Measurements from ENCODE around the gene ABLIM3.

ABLIM3 gene

GRCh38 chr5:149195337-149195887, 54.1 kb downstream of the ABLIM3 start:
- no peak for DNase-seq

GRCh38 chr5:149195962-149196361, 54.7 kb downstream of the ABLIM3 start:
- DNase-seq: no peak

DNA sequence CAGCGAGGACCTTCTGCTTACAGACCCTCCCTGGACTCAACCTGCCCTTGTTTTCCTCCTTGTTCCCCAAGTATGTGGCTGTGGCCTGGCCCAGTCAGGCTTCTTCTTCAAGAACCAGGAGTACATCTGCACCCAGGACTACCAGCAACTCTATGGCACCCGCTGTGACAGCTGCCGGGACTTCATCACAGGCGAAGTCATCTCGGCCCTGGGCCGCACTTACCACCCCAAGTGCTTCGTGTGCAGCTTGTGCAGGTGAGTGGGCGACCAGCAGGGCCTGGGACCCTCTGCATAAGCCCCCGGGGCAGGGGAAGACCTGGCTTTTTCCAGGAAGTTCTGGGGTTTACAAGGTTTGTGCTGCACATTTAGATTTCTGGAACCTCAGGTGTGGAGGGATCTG, 56.9 kb downstream of the ABLIM3 start:
- DNase-seq: no peak

- no peak for DNase-seq
Measured at GRCh38 chr5:149200355-149200754, 59.1 kb downstream of the ABLIM3 start.

DNA sequence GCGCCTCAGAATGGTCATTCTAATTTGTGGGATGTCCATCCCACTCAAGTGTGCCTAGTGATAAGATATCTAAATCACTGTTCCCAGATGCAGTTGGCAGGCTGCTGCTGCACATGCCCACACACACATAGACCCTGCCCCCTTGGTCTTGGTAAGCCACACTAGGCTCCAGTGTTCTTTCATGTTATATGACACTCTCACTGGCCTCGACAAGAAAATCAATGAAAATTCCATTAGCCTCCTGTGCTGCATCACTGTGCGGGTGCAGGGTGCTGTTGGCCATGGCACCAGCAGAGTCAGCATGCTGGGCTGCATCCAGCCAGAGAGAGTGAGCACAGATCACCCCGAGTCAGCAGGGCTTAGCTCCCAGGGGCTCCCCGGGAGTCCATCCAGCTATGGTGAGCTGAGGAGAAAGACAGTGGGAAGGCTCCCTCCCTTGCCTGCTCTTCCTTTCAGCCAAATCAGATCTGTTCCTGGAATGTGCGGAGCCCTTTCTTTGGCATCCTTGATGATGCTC, 59.9 kb downstream of the ABLIM3 start:
- DNase-seq: no peak

DNA sequence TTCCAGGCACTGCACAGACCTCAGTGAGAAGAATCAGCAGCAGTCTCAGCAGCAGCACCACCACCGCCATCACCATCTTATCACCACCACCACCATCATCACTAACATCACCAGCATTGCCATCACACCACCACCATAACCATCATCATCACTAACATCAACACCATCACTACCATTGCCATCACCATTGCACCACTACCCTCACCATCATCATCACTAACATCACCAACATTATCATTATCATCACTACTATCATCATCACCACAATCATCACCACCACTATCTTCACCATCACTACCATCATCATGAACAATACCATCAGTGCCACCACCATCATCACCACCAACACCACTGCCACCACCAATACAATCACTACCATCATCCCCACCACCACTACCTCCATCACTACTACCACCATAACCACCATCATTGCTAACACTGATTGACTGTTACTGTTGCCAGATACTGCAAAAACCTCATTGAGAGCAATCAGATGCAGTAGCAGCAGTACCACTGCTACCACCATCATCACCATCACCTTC, 61.7 kb downstream of the ABLIM3 start:
- DNase-seq: no peak

DNA sequence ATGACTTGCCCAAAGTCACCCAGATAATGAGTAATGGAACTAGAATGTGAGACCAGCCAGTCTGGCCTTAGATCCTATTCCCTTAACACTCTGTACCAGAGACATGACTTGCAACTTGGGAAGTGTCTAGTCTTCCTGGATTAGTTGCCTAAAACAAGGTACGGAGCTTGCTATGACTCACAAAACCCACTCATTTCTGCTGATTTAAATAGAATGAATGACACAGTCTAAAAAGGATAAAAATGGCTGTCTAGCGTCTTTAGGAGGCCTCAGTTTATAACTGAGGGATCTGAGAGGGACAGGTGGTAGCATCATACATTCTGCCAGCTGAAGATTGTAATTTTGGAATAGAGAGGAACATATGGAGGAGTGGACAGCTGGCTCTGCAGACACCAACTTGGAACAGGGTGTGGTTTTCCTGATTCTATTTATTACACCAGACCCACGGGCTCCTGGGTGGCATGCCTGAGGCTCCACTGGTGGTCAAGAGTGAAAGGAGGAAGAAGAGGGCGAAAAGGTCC, 62.7 kb downstream of the ABLIM3 start:
- DNase-seq: no peak

GRCh38 chr5:149205625-149206523, 64.6 kb downstream of the ABLIM3 start:
- DNase-seq: no peak

GRCh38 chr5:149206524-149207141, 65.3 kb downstream of the ABLIM3 start:
- DNase-seq: no peak

DNA sequence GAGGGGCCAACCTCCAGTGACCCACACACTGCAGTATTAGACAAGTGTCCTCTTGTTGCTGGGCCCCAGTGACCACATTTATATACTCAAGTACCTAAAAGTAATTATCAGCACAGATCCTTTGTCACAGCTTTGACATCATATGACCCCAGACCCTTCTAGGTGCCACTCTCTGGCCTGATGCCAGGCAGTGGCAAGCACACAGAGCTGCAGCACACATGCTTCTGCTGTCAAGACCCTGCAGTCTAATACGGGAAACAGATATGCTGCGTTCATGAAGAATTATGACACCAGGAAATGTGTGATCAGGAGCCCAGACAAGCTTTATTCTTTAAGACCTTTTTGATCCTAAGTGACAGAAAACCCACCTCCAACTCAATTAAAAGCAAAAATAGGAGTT, 66.5 kb downstream of the ABLIM3 start:
- DNase-seq: no peak

DNA sequence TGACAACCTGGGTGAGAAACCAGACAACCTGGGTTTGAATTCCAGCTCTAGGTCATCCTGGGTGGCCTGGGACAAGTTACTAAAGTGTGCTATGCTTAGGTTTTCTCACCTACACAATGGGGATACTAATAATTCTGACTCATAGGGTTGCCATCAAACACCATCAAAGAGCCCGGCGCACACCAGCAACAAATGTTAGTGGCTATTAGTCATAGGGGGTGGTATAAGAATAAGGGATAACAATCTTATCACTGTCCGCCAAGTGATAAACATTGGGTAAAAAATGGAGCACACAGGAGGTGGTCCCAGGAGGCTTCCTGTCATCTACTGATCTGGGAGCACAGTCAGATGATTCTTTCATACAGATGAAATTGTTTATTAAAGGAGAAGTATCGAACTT, 68.9 kb downstream of the ABLIM3 start:
- DNase-seq: no peak

GRCh38 chr5:149210968-149211490, 69.7 kb downstream of the ABLIM3 start:
- DNase-seq: no peak

- DNase-seq: no peak
Measured at GRCh38 chr5:149211566-149211965, 70.3 kb downstream of the ABLIM3 start.

DNA sequence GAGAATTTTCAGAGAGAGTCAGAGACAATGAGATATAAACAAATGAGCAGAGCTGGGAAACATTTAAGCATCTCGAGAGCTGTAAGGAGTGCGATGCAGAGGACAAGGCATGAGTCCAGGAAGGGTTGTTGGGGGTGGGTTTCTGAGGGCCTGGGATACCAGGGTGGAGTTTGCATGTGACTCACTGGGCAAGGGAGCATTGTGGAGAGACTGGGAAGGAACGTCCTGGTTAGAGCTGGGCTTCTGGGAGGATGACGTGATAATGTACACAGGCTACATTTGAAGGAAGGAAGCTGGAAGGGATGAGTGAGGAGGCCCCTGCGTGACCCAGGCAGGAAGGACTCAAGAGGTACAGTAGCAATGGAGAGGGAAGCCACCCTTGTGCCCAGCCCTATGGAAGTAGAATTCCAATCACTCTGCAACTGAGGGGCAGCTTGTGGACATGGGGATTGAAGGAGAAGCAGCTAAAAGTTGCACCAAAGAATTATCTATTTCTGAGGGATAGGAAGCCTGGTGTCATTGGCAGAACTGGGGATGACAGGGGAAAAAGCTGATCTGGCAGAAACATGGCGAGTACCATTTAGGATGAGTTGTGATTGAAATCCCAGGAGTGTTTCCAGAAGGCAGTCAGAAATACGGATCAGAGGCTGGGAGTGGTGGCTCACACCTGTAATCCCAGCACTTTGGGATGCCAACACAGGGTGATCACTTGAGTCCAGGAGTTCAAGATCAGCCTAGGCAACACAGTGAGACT, 71.1 kb downstream of the ABLIM3 start:
- no peak for DNase-seq

DNA sequence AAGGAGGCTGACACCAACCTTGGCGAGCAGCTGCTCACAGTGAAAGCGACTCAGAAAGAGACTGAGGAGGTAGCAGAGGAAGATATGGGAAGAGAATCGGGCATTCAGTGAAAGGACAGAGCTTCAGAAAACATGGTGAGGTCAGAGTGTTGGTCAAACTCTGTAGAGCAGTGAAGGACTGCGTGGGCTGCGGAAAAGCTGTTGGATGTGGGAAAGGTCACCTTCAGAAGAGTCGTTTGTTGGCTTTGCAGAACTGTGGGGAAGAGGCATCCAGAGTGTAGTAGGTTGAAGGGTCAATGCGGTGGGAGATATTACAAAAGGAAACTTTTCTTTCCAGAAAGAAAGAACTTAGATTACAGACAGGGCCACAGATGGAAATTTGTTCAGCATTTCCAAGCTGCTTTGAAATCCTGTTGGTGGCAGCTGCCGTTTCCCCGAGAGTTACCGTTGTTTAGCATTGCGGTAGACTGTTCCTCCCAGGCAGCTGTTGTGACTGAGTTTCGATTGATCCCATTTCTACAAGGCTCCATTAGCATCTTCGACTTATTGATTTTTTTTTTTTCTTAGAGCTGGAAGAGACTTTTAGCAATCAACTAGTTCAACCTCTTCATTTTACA, 72.1 kb downstream of the ABLIM3 start:
- DNase-seq: no peak

GRCh38 chr5:149215478-149216090, 74.3 kb downstream of the ABLIM3 start:
- no peak for DNase-seq

- no peak for DNase-seq
Measured at GRCh38 chr5:149216496-149216895, 75.2 kb downstream of the ABLIM3 start.

GRCh38 chr5:149217096-149217802, 76.0 kb downstream of the ABLIM3 start:
- no peak for DNase-seq

DNA sequence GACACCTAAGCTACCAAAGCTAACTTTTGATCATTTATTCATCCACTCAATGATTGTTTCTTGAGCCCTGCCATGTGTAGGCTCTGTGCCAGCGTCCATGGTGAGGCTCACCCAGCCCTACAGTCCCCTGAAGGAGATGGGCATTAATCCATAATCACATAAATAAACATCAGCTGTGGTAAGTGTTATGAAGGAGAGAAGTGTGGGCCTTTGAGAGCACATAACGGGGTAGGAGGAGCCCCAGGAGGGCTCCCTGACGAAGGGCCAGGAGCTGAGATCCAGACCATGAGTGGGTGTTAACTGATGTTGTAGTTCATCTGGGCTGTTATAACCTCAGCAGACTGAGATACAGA, 76.5 kb downstream of the ABLIM3 start:
- DNase-seq: no peak

DNA sequence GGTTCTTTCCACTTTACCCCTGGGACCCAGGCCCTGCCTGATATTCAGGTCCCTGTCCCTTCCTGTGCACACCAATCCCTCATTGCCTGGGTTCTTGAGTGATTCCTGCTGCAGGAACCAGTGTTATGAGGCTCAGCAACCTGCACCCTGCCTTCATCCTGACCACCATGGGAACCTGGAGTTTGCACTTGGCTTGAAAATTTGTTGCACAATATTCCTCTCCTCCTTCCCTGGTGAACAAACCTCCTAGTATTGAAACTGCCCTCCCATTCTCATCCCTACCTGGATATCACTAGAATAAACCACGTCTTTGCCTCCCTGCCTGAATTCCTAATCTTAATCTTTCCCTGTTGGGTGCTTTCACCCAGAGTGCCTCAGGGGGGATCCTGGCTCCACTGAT, 78.3 kb downstream of the ABLIM3 start:
- DNase-seq: no peak

DNA sequence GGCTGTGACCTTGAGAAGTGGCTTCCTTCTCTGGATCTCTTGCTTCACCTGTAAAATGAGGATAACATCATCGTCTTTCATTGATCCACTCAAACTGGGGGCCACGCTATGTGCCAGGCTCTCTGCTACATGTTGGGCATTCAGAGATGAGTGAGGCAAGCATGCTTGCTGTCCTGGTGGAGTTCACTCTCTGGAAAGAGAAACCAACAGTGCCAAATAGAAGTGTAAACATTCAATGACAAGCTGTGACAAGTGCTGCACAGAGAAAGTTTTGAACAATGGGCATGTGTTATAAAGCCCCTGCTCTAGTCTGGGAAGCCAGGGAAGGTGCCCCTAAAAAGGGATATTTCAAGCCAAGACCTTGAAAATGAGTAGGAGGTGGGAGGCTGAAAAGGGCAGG, 79.5 kb downstream of the ABLIM3 start:
- DNase-seq: no peak
